OCI-LY7 (cell line): ENCODE results near the gene CCDC68. TPM values are rescaled to one million over a fixed set of nuclear protein-coding genes. Genes with fewer than 3 reads are reported as not detected.

Experiments used
- BruUV-seq: library from RNA; stranded (reverse); fragments of 400-500 nt; replicated peaks from 2 replicates; lab custom pipeline; 2021; lab: Mats Ljungman, UMichigan
- CTCF ChIA-PET: fragments of 300-600 bp; sonication (Branson Sonifier 250); formaldehyde crosslinking; loops from one replicate; lab custom pipeline; 2022; ENCODE audit warnings: antibody characterized with exemption; ENCODE audit not compliant: unreplicated experiment; lab: Charles Lee
- POLR2A ChIA-PET: fragments of 300-600 bp; sonication (Branson Sonifier 250); formaldehyde crosslinking; loops from one replicate; lab custom pipeline; 2022; ENCODE audit warnings: antibody characterized with exemption; lab: Charles Lee
- DNase-seq: peaks from one replicate; pipeline ENCODE4 v3.0.0-alpha.2; 2015; ENCODE audit warnings: low spot score
- H2AFZ ChIP-seq: fragments of 200-600 bp; sonication (generic), shearing (Covaris generic); 2 replicates; pipeline ENCODE4 v1.6.1; 2014; ENCODE audit warnings: mild to moderate bottlenecking, antibody characterized with exemption, low read length, moderate library complexity
- H3K27ac ChIP-seq: fragments of 200-600 bp; sonication (generic); 2 replicates; pipeline ENCODE4 v1.5.1; 2014; ENCODE audit warnings: mixed run types, low read depth, mild to moderate bottlenecking, moderate library complexity, low read length, inconsistent platforms; ENCODE audit not compliant: poor library complexity, severe bottlenecking
- H3K36me3 ChIP-seq: fragments of 200-600 bp; sonication (generic); 2 replicates; pipeline ENCODE4 v1.6.1; 2014; ENCODE audit warnings: mild to moderate bottlenecking, antibody characterized with exemption, low read length, moderate library complexity, mixed read lengths; ENCODE audit not compliant: insufficient read depth
- H3K4me1 ChIP-seq: fragments of 200-600 bp; sonication (generic); 2 replicates; pipeline ENCODE4 v1.5.1; 2014; ENCODE audit warnings: mild to moderate bottlenecking, low read length; ENCODE audit not compliant: insufficient read depth, poor library complexity, severe bottlenecking
- H3K4me2 ChIP-seq: fragments of 200-600 bp; sonication (generic); 2 replicates; pipeline ENCODE4 v1.6.1; 2014; ENCODE audit warnings: mild to moderate bottlenecking, low read length
- H3K4me3 ChIP-seq: fragments of 200-600 bp; sonication (generic); 2 replicates; pipeline ENCODE4 v1.5.1; 2014; ENCODE audit warnings: mild to moderate bottlenecking, low read depth, low read length; ENCODE audit not compliant: poor library complexity, severe bottlenecking
- H3K79me2 ChIP-seq: fragments of 200-600 bp; sonication (generic); 2 replicates; pipeline ENCODE4 v1.6.1; 2016; ENCODE audit warnings: low read depth, mild to moderate bottlenecking, low read length, moderate library complexity, mixed read lengths; ENCODE audit not compliant: insufficient read depth
- H3K9me2 ChIP-seq: fragments of 200-600 bp; sonication (generic); 2 replicates; pipeline ENCODE4 v1.6.1; 2016; ENCODE audit warnings: mild to moderate bottlenecking, low read length, mixed read lengths; ENCODE audit not compliant: insufficient read depth
- H3K9me3 ChIP-seq: fragments of 200-600 bp; sonication (generic); 2 replicates; pipeline ENCODE4 v1.6.1; 2014; ENCODE audit warnings: mild to moderate bottlenecking, mixed run types, low read length, mixed read lengths
- H4K20me1 ChIP-seq: fragments of 200-600 bp; sonication (generic); 2 replicates; pipeline ENCODE4 v1.6.1; 2014; ENCODE audit warnings: mild to moderate bottlenecking, antibody characterized with exemption, low read length, moderate library complexity, mixed read lengths; ENCODE audit not compliant: insufficient read depth
- CTCF ChIP-seq: fragments of 200-600 bp; sonication (generic); conservative IDR thresholded peaks from 2 replicates; pipeline ENCODE4 v1.5.1; 2014; ENCODE audit warnings: mild to moderate bottlenecking, antibody characterized with exemption, low read length, moderate library complexity, mixed read lengths
- EZH2phosphoT487 ChIP-seq: fragments of 200-600 bp; sonication (generic); IDR thresholded peaks from 2 replicates; pipeline ENCODE4 v1.6.1; 2018; ENCODE audit warnings: low read depth, borderline replicate concordance, mild to moderate bottlenecking, mixed run types, antibody characterized with exemption, low read length, moderate library complexity, mixed read lengths
- intact Hi-C: fragments of 100-400 bp; cut with micrococcal nuclease; formaldehyde crosslinking; loops from one replicate; pipeline ENCODE4 v1.10.0; 2022; ENCODE audit not compliant: unreplicated experiment
- total RNA-seq, 2 experiments: library from RNA; depleted of rRNA in 1 of 2; stranded (reverse); fragments of >200 nt in 1 of 2; shearing (Covaris generic) in 1 of 2; gene quantifications; 2 replicates each; pipeline ENCODE4 v1.2.3, GENCODE V29; 2014 to 2022

Gene CCDC68
- total RNA-seq, 2 experiments from 2014 or later = not detected

GRCh38 chr18:54983041-54983686 lies 23.9 kb upstream of the CCDC68 start:
- H2AFZ ChIP-seq = no peak overlapping the region
- no peaks in the 10 kb centered on the region for H4K20me1 ChIP-seq
- no peaks in the 10 kb centered on the region for H3K36me3 ChIP-seq
- BruUV-seq = no TSS peak
- CTCF ChIA-PET = no interaction called here
- no peaks in the 10 kb centered on the region for H3K4me1 ChIP-seq
- TF ChIP-seq CTCF = peak; percentile 77
- no peak for TF ChIP-seq EZH2phosphoT487
- peak; percentile 43 for DNase-seq
- H3K79me2 ChIP-seq = no peaks in the 10 kb centered on the region
- intact Hi-C loops = loop anchor here (5.0 kb wide), 2 partner anchors 306 to 531 kb away; no protein-coding TSS in a partner anchor
- H3K4me3 ChIP-seq = no peak overlapping the region
- no peaks in the 10 kb centered on the region for H3K9me3 ChIP-seq
- H3K9me2 ChIP-seq = no peaks in the 10 kb centered on the region
- no peak overlapping the region for H3K4me2 ChIP-seq
- H3K27ac ChIP-seq = no peak overlapping the region
- POLR2A ChIA-PET = interaction anchor here (0.5 to 0.6 kb wide), 2 partner anchors 16 to 26 kb away, joined by 4 read pairs; no protein-coding TSS in a partner anchor

- Histone ChIP-seq H3K36me3 (no peaks in the 10 kb centered on the region), H3K79me2 (no peaks in the 10 kb centered on the region), H2AFZ (no peak overlapping the region), H4K20me1 (no peaks in the 10 kb centered on the region), H3K4me1 (no peaks in the 10 kb centered on the region), H3K4me3 (no peak overlapping the region), H3K9me2 (no peaks in the 10 kb centered on the region), H3K27ac (no peak overlapping the region), H3K4me2 (no peak overlapping the region), H3K9me3 (no peaks in the 10 kb centered on the region)
- no peak for TF ChIP-seq CTCF
- TF ChIP-seq EZH2phosphoT487 = no peak
- intact Hi-C loops = loop anchor here (5.0 kb wide), 2 partner anchors 304 to 529 kb away; no protein-coding TSS in a partner anchor
- no TSS peak for BruUV-seq
- ChIA-PET POLR2A (no interaction called here), CTCF (no interaction called here)
- no peak for DNase-seq
These were observed 21.8 kb upstream of the CCDC68 start for GRCh38 chr18:54981076-54981475.

- TF ChIP-seq EZH2phosphoT487 (no peak), CTCF (no peak)
- H2AFZ ChIP-seq = no peak overlapping the region
- intact Hi-C loops = no loop called here
These were observed 16.3 kb upstream of the CCDC68 start for GRCh38 chr18:54975598-54975997.

More at GRCh38 chr18:54975598-54975997, 16.3 kb upstream of the CCDC68 start:
- H3K27ac ChIP-seq = no peak overlapping the region
- no peak overlapping the region for H3K4me3 ChIP-seq
- no peak overlapping the region for H3K4me2 ChIP-seq
- ChIA-PET CTCF (no interaction called here), POLR2A (no interaction called here)
- H3K79me2 ChIP-seq = no peaks in the 10 kb centered on the region
- no peaks in the 10 kb centered on the region for H3K9me2 ChIP-seq
- no TSS peak for BruUV-seq
- no peak for DNase-seq
- H3K4me1 ChIP-seq = no peaks in the 10 kb centered on the region
- no peaks in the 10 kb centered on the region for H4K20me1 ChIP-seq
- no peaks in the 10 kb centered on the region for H3K9me3 ChIP-seq
- no peaks in the 10 kb centered on the region for H3K36me3 ChIP-seq
